SK-MEL-5 (cell line): ENCODE results near the gene TRAF3. TPM values are rescaled to one million over a fixed set of nuclear protein-coding genes. Genes with fewer than 3 reads are reported as not detected.

Experiments
- DNase-seq: peaks from one replicate; pipeline ENCODE4 v3.0.0-alpha.2; 2016; ENCODE audit warnings: low read depth, low spot score
- in situ Hi-C: cut with HindIII; loops from 2 replicates; pipeline ENCODE4 v1.10.0; 2016; ENCODE audit warnings: low sequenced_read_pairs, high pct_unique_total_duplicates, low pct_unique_long_range_greater_than_20kb
- polyA plus RNA-seq, 2 experiments: library from polyadenylated mRNA; depleted of rRNA; stranded (reverse); fragments of >200 nt; gene quantifications; 2 replicates each; pipeline ENCODE4 v1.2.3, GENCODE V29; 2015
- total RNA-seq: library from RNA; depleted of rRNA; stranded (reverse); fragments of >200 nt; shearing (Covaris generic); gene quantifications from 2 replicates; pipeline ENCODE4 v1.2.3, GENCODE V29; 2014; rRNA removed

The TRAF3 gene, protein sequence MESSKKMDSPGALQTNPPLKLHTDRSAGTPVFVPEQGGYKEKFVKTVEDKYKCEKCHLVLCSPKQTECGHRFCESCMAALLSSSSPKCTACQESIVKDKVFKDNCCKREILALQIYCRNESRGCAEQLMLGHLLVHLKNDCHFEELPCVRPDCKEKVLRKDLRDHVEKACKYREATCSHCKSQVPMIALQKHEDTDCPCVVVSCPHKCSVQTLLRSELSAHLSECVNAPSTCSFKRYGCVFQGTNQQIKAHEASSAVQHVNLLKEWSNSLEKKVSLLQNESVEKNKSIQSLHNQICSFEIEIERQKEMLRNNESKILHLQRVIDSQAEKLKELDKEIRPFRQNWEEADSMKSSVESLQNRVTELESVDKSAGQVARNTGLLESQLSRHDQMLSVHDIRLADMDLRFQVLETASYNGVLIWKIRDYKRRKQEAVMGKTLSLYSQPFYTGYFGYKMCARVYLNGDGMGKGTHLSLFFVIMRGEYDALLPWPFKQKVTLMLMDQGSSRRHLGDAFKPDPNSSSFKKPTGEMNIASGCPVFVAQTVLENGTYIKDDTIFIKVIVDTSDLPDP
- 23.2 and 33.6 TPM in 2 replicates for total RNA-seq
- 32.8 and 45.2 TPM in 2 replicates for polyA plus RNA-seq (2015; cell fraction: cytosol; rRNA removed)
- polyA plus RNA-seq (2015; cell fraction: nucleus; rRNA removed): 23.3 and 25.5 TPM in 2 replicates

GRCh38 chr14:102776761-102777710 lies at the start of gene TRAF3:
TRAF3 (plus strand) TSS chr14:102777449; CDS start chr14:102870202, 92,753 bp downstream.
- in situ Hi-C loops: no loop called here
- DNase-seq: peak; percentile 43

GRCh38 chr14:102728501-102728900 lies 48.7 kb upstream of the TRAF3 start:
- in situ Hi-C loops: no loop called here
- DNase-seq: no peak

- in situ Hi-C loops: no loop called here
- no peak for DNase-seq
These were observed 48.0 kb upstream of the TRAF3 start for GRCh38 chr14:102729268-102729667.

- in situ Hi-C loops: no loop called here
These were observed 47.4 kb upstream of the TRAF3 start for GRCh38 chr14:102729825-102730224.

GRCh38 chr14:102731101-102731870 lies 46.0 kb upstream of the TRAF3 start:
- in situ Hi-C loops: no loop called here

More at GRCh38 chr14:102729825-102730224, 47.4 kb upstream of the TRAF3 start:
- no peak for DNase-seq

DNA sequence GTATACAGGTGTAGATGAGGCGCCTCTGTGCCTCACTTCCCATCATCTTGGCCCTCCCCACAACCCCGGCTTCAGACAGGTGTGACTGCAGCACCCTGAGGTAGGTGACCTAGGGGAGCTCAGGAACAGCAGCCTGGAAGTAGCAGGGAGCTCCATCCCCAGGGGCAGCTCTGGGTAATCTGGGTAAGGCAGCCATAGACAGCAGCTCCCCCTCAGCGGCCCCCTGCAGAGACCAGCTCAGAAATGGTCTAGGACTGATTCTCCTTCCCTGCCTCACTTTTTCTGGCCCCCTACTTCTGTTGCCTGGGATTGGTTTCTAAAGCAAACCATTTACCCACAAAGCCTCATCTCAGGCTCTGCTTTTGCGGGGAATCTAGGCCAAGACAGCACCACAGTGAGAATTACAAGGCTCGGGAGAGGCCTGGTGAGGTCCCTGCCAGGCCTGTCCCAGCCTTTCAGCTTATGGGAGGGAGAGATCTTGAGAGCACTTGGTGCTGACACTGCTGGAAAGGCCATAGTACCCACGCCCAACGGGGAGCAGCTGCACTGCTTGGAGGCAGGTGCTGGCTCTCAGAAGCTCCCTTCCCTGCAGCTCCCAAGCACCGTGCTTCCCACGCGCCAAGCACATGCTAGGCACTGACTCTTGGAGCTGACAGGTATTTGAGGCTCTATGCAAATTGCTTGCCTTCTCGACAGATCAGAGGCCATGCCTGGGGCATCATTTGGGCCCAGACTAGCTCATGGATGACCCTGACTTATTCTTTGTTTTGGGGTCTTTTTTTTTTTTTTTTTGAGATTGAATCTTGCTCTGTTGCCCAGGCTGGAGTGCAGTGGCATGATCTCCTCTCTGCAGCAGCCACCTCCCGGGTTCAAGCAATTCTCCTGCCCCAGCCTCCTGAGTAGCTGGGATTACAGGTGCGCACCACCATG lies 45.1 kb upstream of the TRAF3 start:
- in situ Hi-C loops: no loop called here
- no peak for DNase-seq

More at GRCh38 chr14:102731101-102731870, 46.0 kb upstream of the TRAF3 start:
- no peak for DNase-seq

DNA sequence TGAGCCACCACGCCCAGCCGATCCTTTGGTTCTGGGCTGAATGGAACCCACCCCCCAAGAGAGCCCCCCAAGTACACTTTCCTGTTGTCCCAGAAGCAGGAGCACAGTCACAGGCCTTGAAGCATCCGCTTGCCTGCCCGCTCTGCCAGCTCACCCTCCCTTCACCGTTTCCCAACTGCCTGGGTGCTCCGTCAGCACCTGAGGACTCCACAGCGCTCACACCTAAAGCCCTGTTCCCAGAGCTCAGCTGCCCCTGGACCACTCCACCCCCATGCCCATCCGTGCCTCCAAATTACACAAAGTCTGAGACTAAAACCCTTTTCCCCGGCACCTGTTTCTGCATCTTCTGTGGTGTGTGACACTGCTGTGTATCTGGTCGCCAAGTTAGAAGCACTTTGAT lies 44.3 kb upstream of the TRAF3 start:
- in situ Hi-C loops: no loop called here
- no peak for DNase-seq

DNA sequence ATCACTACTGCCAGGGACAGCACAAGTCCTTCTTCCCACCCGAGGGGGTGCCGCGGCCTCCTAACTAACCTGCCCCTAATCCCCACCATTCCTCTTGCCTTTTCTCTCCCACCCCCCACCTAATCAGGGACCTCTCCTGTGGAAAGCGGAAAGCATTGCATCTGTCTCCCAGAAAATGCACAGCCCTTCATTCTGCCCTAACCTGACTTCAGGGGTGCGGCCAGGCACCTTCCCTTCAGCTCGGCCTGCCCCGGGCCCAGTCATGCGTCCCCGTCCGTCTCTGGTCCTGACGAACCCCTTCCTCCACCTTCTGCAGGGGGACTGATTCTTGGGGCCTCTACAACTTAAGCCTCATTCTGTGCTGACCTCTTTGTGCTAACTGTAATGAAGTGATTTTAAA lies 43.9 kb upstream of the TRAF3 start:
- no peak for DNase-seq
- in situ Hi-C loops: no loop called here

DNA sequence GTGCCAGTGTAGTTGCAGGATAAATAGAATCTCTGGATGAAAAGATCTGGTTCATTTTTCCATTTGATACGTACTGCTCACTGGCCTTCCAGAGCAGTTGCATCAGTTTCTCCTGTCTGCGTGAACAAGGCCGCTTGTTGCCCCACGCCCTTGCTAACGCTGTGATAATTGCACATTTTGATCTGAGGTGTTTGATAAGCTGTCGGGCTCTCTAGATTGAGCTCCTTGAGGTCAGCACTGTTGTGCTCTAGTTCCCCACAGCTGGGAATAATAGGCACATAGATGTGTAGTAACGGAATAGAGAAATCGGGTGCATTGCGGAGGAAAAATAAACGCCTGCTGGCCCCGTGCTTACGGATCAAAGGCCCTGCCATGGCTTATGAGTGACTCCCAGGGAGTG lies 42.8 kb upstream of the TRAF3 start:
- DNase-seq: no peak
- in situ Hi-C loops: no loop called here

DNA sequence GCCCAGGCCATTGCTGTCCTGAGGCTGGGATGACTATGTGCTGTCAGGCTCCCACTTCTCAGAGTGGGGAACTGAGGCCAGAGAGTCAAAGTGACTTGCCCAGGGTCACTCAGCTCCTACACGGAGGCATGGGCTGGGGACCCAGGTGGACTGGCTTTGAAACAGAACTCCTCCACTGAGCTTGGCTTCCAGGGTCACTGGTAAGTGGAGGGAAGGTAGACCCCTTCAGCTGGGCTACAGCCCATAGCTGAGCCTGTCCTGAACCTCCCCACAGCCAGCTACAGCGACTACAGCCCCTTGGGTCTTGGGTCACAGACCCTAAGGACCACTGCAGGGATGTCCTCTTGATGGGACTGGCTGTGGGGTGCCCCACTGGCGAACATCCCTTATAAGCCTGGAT lies 40.3 kb upstream of the TRAF3 start:
- DNase-seq: no peak
- in situ Hi-C loops: no loop called here

DNA sequence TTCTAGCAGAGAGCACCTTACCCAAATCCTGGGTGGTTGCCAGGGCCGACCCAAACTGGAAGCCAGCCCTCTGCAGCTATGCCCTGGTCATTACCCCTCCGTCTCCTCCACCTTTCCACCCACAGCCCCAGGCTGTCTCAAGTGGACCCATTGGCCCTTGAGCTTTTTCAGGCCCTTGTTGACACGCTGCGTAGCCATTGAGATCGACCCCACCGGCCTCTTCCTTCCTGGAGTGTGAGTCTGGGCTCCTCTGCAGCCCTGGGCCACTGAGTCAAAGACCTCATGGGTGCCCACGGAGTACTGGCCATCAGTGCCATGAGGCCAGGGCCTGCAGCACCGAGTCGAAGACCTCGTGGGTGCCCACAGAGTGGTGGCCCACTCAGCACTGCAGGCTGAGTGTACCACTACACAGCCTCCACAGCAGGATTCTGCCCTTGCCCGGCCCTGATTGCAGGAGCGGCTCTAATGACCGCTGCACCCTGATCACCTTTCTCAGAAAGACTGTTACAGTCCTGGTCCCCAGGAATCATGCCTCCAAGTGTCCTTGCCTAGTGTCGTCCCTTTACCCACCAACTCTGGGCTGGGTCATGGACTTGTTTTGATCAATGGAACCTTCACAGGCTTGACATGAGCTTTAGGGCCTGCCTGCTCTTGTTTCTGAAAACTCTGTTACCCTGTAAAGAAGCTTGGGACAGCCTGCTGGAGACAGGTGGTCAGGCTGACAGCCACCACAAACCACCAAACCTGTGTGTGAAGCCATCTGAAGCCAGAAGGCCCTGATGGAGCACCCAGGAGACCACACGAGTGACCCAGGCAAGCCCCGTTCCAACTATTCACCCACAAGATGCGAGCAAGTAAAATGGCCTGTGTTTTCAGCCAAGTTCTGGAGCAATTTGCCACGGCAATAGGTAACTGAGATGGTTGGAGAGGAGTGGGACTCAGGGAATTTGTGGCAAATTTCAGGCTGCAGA lies 39.6 kb upstream of the TRAF3 start:
- in situ Hi-C loops: no loop called here
- no peak for DNase-seq

GRCh38 chr14:102738373-102739189 lies 38.7 kb upstream of the TRAF3 start:
- DNase-seq: no peak
- in situ Hi-C loops: no loop called here

GRCh38 chr14:102739190-102739469 lies 38.1 kb upstream of the TRAF3 start:
- in situ Hi-C loops: no loop called here
- no peak for DNase-seq

GRCh38 chr14:102746634-102747438 lies 30.4 kb upstream of the TRAF3 start:
- in situ Hi-C loops: no loop called here
- DNase-seq: no peak
